Retinal pigment epithelial cell (primary cell): ENCODE results near the gene ARID1B.
"Not testable (repeated sequence)": the region's sequence is repeated elsewhere in the genome, so short reads cannot be mapped to it uniquely, and the experiment has no call there.

Source experiments
- DNase-seq: peaks from one replicate; pipeline ENCODE4 v3.0.0-alpha.2; 2010; ENCODE audit warnings: low read depth
- H3K4me3 ChIP-seq: 2 replicates; pipeline ENCODE4 v1.5.1; 2011; ENCODE audit warnings: mild to moderate bottlenecking, low read length, control low read depth, moderate library complexity
- TF ChIP-seq, protein P1 (sequence below): conservative IDR thresholded peaks from 2 replicates; pipeline ENCODE4 v1.5.1; 2011; ENCODE audit warnings: low read depth, low read length, control low read depth, inconsistent platforms

The ARID1B gene

DNA sequence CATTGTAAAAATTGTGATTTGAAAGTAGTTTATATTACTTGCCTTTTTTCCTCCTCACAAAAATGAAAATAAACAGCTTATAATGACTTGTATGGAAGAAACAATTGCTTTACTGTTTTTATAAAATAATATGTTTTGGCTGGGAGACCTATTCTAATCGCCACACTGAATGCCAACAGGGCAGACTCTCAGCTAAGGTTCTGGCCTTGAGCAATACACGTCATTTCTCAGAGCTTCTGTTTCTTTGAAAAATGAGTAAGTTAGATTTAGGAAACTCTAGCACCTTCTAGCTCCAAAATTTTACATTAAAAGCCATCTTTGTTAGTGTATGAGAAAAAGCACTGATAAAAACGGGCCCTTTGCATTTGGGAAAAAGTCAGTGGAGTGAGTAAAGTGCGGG is 166.6 kb downstream of the ARID1B start:
- DNase-seq: no peak
- no peak overlapping the region for H3K4me3 ChIP-seq
- TF ChIP-seq, protein P1, sequence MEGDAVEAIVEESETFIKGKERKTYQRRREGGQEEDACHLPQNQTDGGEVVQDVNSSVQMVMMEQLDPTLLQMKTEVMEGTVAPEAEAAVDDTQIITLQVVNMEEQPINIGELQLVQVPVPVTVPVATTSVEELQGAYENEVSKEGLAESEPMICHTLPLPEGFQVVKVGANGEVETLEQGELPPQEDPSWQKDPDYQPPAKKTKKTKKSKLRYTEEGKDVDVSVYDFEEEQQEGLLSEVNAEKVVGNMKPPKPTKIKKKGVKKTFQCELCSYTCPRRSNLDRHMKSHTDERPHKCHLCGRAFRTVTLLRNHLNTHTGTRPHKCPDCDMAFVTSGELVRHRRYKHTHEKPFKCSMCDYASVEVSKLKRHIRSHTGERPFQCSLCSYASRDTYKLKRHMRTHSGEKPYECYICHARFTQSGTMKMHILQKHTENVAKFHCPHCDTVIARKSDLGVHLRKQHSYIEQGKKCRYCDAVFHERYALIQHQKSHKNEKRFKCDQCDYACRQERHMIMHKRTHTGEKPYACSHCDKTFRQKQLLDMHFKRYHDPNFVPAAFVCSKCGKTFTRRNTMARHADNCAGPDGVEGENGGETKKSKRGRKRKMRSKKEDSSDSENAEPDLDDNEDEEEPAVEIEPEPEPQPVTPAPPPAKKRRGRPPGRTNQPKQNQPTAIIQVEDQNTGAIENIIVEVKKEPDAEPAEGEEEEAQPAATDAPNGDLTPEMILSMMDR: no peak

DNA sequence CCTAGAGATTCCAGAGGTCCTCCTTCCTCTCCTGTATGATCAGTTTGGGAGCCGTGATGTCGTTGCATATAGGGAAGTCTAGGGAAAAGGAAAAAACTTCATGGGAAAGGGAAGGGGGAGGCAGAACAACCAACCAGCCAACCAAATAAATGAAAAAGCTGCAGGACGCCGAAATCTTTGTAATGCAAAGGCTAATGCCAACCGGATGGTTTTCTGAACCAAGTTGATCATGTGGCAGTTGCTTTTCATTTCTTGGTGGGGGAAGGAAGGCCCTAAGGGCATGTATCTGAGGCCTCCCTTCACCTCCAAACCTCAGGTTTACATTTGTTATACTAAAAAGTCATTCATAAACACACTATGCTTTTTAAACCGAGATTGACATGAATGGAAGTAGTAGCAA is 167.2 kb downstream of the ARID1B start:
- H3K4me3 ChIP-seq: no peak overlapping the region
- TF ChIP-seq, protein P1: no peak
- DNase-seq: no peak

DNA sequence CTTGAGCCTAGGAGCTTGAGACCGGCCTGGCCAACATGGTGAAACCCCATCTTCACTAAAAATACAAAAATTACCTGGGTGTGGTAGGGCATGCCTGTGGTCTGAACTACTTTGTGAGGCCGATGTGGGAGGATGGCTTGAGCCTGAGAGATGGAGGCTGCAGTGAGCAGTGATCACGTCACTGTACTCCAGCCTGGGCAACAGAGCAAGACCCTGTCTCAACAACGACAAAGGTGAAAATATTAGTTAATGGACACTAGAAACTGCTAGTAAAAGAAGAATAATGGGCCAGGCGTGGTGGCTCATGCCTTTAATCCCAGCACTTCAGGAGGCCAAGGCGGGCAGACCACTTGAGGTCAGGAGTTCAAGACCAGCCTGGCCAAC is 168.6 kb downstream of the ARID1B start:
- H3K4me3 ChIP-seq, DNase-seq: not testable (repeated sequence)

DNA sequence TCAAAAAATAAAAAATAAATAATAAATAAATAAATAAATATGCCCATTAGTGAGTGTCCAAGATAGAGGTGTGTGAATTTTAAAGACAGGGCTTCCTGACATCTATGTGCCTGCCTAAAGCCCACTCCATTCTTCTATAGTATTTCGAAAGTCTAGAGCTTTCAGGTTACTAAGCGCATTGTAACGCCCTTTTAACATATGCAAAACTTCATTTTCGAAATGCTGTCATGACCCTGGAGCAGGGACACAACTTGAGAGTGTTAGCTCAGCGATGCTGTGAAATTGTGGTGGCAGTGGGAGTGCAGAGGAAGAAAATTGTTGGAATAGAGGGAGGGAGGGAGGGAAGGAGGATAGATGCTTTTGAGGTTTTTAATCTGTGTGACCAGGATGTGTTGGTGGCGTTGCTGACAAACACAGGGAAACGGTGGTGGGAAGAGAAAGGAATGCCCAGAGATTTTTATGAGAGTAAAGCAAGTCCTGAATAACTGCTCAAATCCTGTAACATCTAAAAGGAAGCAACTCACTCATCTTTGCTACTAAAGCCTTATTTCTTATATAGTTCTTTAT is 169.3 kb downstream of the ARID1B start:
- no peak for DNase-seq
- no peak overlapping the region for H3K4me3 ChIP-seq
- TF ChIP-seq, protein P1: no peak

DNA sequence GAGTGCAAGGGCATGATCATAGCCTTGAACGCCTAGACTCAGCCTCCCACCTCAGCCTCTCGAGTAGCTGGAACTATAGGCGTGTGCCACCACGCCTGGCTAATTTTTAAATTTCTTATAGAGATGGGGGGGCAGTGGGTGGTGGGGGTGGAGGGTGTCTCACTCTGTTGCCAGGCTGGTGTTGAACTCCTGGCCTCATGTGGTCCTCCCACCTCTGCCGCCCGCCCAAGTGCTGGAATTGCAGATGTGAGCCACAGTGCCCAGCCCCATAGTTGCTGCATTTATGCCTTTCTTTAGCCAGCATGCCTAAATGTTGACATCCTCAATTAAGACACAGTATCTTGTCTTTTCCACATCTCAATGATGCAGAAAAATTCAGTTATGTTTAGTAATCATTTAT is 171.1 kb downstream of the ARID1B start:
- TF ChIP-seq, protein P1: no peak
- H3K4me3 ChIP-seq: no peak overlapping the region
- no peak for DNase-seq

DNA sequence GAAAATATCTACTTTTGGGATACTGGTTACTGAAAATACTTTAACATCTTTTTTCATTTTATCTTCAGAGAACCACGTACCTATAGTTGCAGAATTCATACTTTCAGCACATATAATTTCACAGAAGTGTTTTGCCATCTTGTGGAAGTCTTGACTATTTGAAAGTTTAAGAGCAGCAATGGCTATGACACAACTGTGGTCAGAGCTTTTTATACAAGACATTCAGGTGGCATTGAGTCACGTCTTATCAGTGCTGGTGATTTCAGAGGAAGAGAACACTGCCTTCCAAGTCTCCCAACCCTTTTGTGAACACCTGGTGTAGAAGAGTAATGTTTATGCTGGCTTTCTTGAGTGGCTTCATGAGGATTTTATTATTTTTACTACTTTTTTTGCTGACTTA is 171.6 kb downstream of the ARID1B start:
- no peak for DNase-seq
- no peak overlapping the region for H3K4me3 ChIP-seq
- TF ChIP-seq, protein P1: no peak

DNA sequence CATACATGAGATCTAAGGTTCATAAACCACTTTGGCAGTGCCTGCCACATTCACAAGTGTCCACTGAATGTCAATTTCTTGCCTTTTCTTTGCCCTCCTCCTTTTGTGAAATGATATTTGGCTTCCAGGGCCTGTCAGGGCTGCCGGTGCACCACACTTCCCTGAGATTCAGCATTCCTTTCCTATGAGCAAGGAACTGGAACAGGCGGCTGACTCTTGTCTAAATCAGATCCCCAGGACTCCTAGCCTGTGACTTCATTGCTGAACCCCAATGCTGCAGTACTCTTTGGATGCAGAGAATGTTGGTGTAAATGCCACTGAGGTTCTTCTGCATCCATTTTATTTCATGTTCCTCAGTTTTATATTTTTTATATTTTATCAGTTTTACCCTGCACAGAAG is 172.2 kb downstream of the ARID1B start:
- no peak for DNase-seq

More for the DNA sequence above, 172.2 kb downstream of the ARID1B start:
- H3K4me3 ChIP-seq: no peak overlapping the region
- TF ChIP-seq, protein P1: no peak
